ENCODE measurements around the gene FAM163B. TPM values are rescaled to one million over a fixed set of nuclear protein-coding genes. Genes with fewer than 3 reads are reported as not detected.

FAM163B gene
- total and polyA plus RNA-seq, 9 of the 15 experiments (the other 6 are each of a cell fraction or from before 2014, with no cell fraction given): not detected

- no peaks in the 10 kb centered on the region for H3K9me1 ChIP-seq (ENCODE audit: control insufficient read depth, insufficient read depth, low read length)
- H3K4me2 ChIP-seq (ENCODE audit: insufficient read depth, low read length): no peak overlapping the region
- DNase-seq (ENCODE audit: extremely low read depth in 1 of 4, low spot score in 3 of 4): no peak
- no peak overlapping the region for H2AFZ ChIP-seq (ENCODE audit: low read depth, low read length)
- in situ Hi-C loops (cut with MboI) (no loop called here), intact Hi-C loops (cut with micrococcal nuclease) (no loop called here)
- no peak overlapping the region for H3K9ac ChIP-seq (ENCODE audit: insufficient read depth in 1 of 2, low read depth in 2 of 2, low read length in 2 of 2)
- H3K27ac ChIP-seq (ENCODE audit: extremely low read depth, low read depth, low read length): no peak overlapping the region
- no peaks in the 10 kb centered on the region for H3K36me3 ChIP-seq (ENCODE audit: control insufficient read depth, insufficient read depth, low read length)
- peaks cover 4% of the 10 kb centered on the region for H3K9me3 ChIP-seq (replicated peaks; ENCODE audit: control insufficient read depth, insufficient read depth, low read depth, low read length)
- no peak for ATAC-seq
- H3K79me2 ChIP-seq (ENCODE audit: control insufficient read depth, insufficient read depth, low read length): no peaks in the 10 kb centered on the region
- BruUV-seq (replicated peaks): no TSS peak
- H4K20me1 ChIP-seq (replicated peaks; ENCODE audit: control insufficient read depth, insufficient read depth, low read length): no peaks in the 10 kb centered on the region; the same call in none of the 2 replicates
- H3K4me1 ChIP-seq (replicated peaks in 1 of 2; ENCODE audit: control insufficient read depth in 2 of 2, insufficient read depth in 2 of 2, low read length in 2 of 2): peaks cover 0 to 6% of the 10 kb centered on the region in 2 experiments; a peak in 2 of 5 replicates
- FAIRE-seq: no peak
- CTCF ChIA-PET (ENCODE audit: low intra/inter-chr PET ratio): no interaction called here
- 5% methylated on average over 8 of the region's 8 CpGs for WGBS (ENCODE audit: insufficient coverage, low coverage, missing lambda C conversion rate)
- POLR2A ChIA-PET: interaction anchor here (0.7 kb wide), 1 partner anchor 49 kb away, joined by 4 read pairs; the partner anchor contains the start of gene DBH
- H3K27me3 ChIP-seq (ENCODE audit: control insufficient read depth in 2 of 2, insufficient read depth in 2 of 2, low read length in 2 of 2): peaks cover 13 to 65% of the 10 kb centered on the region in 2 experiments; a peak in 4 of 5 replicates
- H3K4me3 ChIP-seq: no peak overlapping the region
- TF ChIP-seq ETV6 (IDR thresholded peaks at IDR 0.05; ENCODE audit: borderline replicate concordance in 1 of 2, low read depth in 2 of 2, low read length in 1 of 2) (no peak), ETV6 (CRISPR knock-in tag; IDR thresholded peaks at IDR 0.05; ENCODE audit: borderline replicate concordance) (no peak), ZNF3 (CRISPR knock-in tag; IDR thresholded peaks at IDR 0.05) (no peak), ARID1B (IDR thresholded peaks at IDR 0.05) (no peak), KLF6 (CRISPR knock-in tag; IDR thresholded peaks at IDR 0.05; ENCODE audit: borderline replicate concordance) (no peak), ZNF41 (CRISPR knock-in tag; conservative IDR thresholded peaks at IDR 0.05) (no peak)
These were observed 22.1 kb downstream of the FAM163B start for GRCh38 chr9:133587051-133587450.

Measured in K562 (cell line).